Stimulated activated CD8-positive, alpha-beta memory T cell treated with anti-CD3 and anti-CD28 coated beads, Interleukin-2, amount 100 ng/mL, for 48 hours (primary cell): ENCODE measurements around the gene SAMD14.

Source experiments
- DNase-seq, 2 donors: peaks; one replicate each; pipeline ENCODE4 v3.0.0-alpha.2; 2020; ENCODE audit warnings: low read depth in 2 of 2

SAMD14 gene

DNA sequence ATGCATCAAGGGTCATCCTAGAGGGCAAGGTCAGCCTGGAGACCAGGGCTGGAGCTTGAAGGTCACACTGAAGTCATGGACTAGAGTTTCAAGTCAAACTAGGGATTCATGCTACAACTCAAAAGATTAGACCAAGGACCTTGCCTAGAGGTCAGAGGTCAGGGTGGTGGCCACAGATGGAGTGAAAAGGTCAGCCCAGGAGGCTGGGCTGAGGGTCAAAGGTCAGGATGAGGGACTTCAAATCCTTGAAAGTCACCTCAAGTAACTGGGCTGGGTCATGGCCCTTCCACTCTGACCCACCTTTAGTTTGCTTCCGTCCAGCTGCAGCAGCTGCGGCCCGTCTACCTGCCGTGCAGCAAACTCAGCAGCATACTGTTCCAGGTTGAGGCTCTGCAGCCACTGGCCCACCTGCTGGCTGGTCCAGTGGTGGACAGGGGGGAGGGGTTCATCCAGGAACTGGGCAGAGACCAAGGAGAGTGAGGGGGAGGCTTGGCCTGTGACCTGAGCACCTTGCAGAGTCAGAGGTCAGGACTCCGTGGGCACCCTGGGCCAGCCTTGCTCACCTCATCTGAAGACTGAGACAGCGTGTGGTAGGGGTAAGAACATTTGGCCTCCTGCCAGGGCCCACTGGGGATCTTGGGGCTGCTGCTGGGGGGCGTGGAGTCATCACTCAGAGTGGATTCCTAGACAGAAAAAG lies 16.2 kb downstream of the SAMD14 start:
- no peak for DNase-seq

- no peak for DNase-seq
Measured at GRCh38 chr17:50112694-50113093, 17.3 kb downstream of the SAMD14 start.

GRCh38 chr17:50111673-50112655 lies 18.0 kb downstream of the SAMD14 start:
- DNase-seq = no peak

GRCh38 chr17:50110591-50111349 lies 19.2 kb downstream of the SAMD14 start:
- DNase-seq = no peak

DNA sequence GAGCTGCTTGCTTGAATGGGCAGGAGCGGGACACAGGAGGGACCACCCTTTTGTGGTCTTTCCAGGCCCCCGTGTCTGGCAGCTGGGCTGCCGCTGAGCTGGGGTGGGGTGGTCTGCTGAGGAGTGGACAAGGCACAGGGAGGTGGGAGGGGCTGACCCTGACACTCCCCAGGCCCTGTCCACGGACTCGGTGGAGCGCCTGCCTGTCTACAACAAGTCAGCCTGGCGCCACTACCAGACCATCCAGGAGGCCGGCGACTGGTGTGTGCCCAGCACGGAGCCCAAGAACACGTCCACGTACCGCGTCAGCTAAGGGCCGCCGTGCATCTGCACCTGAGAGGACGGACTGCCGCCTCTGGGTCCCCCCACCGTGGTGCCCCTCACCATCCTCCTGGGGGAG lies 20.2 kb downstream of the SAMD14 start:
- no peak for DNase-seq

DNA sequence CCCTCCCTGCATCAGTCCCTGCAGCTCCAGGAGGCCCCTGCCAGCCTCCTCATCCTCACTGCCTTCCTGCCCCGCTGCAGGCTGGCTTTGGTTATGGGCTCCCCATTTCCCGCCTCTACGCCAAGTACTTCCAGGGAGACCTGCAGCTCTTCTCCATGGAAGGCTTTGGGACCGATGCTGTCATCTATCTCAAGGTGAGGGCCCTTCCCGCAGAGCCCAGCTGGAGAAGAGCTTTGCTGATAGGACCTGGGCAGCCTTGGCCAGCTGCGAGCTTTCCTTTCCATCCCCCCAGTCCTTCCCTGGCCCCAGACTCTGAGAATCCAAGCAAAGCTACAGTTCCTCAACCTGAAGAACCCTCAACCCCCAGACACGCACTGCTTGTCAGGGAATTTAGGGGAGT lies 20.8 kb downstream of the SAMD14 start:
- no peak for DNase-seq

GRCh38 chr17:50108556-50108955 lies 21.4 kb downstream of the SAMD14 start:
- no peak for DNase-seq

- no peak for DNase-seq
Measured at GRCh38 chr17:50107790-50108414, 22.1 kb downstream of the SAMD14 start.

DNA sequence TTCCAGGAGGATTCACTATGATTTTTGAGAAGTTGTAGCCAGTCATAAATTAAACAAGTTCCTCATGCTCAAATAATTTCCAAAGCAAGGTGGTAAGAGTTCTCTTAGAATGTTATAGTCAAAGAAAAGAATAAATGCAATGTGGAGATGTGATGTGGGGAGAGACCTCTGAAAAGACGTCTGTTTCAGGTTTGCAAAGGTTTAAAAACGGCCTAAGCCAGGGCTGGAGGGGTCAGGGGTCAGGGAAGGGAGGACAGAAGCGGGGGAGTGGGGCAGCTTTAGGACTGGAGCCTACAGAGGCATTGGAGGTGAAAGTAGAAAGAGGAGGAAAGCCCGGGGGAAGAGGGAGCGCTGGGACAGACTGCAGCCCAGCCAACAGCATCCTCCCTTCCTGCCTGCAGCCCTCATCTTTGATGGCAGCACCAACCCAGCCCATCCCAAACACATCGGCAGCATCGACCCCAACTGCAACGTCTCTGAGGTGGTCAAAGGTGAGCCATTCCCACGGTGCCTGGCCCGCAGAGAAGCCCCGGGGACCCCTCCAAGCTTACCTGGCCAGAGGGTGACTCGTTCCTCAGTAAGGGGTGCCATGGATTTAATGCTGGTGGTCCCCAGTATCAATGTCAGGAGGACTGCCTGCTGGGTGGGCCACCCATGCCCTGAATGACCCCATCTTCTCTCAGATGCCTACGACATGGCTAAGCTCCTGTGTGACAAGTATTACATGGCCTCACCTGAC lies 23.4 kb downstream of the SAMD14 start:
- no peak for DNase-seq

DNA sequence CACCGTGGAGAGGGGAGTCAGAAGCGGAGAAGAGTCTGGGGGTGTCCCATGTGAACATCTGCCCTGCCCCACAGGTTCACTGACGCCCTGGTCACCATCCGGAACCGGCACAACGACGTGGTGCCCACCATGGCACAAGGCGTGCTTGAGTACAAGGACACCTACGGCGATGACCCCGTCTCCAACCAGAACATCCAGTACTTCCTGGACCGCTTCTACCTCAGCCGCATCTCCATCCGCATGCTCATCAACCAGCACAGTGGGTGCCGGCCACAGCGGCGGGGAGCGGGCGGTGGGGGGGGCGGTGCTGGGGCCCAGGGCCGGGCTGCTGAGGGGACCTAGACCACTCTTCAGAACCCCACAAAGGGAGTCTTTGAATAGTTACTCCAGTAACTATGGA lies 24.1 kb downstream of the SAMD14 start:
- no peak for DNase-seq

GRCh38 chr17:50103941-50104340 lies 26.0 kb downstream of the SAMD14 start:
- DNase-seq = no peak

GRCh38 chr17:50103252-50103651 lies 26.7 kb downstream of the SAMD14 start:
- no peak for DNase-seq

DNA sequence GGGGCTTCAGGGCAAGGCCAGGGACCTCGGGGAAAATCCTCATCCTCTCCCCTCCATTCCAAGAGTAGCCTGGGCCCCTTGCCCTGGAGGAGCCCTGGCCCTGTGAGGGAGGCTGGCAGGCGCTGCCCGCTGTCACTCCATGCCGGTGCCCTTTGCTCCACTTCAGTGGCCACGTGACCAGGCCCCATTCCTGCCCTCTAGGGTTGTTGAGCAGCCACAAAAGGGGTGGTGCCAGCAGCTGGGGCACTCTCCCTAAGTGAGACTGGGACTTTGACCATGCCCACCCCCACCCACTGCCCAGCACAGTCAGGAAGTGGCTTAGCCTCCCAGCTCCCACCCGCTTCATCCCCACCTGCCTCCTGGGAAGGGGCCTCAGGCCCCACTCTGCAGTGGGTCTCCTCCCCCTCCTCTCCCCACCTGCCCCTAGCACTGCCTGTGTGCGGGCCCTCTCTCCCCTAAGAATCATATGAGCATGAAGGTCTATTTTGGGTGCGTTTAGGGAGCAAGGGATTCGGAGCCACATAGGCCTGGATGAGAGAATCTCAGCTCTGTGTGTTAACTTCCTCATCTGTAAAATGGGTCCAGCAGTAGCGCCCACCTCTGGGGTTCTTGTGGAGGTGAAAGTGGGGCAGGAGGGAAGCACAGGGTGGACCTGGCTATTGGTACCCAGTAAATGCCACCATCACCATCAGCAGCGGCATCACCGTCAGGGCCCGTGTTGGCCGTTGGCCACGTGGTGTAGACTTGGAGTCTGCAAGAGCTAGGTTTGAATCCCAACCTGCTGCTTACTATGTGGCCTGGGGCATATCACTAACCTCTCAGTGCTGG lies 27.6 kb downstream of the SAMD14 start:
- DNase-seq = no peak

GRCh38 chr17:50101346-50102163 lies 28.4 kb downstream of the SAMD14 start:
- no peak for DNase-seq

GRCh38 chr17:50100921-50101345 lies 29.0 kb downstream of the SAMD14 start:
- DNase-seq = no peak

- no peak for DNase-seq
Measured at GRCh38 chr17:50100480-50100883, 29.5 kb downstream of the SAMD14 start.

DNA sequence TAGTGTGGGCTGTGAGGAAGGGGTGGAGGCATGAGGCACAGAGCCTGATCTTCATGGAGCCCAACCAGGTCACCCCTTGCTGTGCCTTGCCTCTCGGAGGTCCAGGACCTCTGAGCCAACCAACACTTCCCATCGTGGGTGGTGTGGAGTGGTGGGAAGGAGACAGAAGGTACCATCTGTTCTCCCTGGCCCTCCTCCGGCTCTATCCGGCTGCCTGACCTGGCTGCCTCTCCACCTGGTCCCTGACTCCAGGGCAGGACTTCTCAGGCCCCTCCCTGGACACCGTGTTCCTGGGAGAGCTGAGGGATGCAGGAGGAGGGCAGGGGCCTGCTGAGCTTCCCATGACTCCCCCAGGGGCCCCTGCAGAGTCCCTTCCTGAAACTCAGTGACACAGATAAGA lies 31.0 kb downstream of the SAMD14 start:
- no peak for DNase-seq

GRCh38 chr17:50098583-50098982 lies 31.4 kb downstream of the SAMD14 start:
- no peak for DNase-seq

DNA sequence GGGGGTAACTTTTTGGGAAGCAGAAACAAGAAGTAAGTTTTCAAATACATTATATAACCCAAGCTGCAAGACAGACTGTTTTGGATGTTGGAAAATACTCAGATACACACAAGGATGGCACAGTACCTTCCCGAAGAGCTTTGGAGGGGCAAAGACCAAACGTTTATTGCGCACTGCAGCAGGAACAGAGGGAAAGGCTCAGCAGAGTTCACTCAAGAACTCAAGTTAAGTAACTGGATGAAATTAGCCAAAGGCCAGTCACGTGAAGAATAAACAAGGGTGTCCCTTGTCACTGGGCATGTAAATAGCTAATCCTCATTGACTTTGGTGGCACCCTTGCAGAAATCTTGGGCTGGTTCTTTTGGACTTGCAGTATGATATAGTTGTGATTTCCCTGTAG lies 32.0 kb downstream of the SAMD14 start:
- no peak for DNase-seq
